ENCODE data around the gene IQCK.
"Not testable (repeated sequence)": the region's sequence is repeated elsewhere in the genome, so short reads cannot be mapped to it uniquely, and the experiment has no call there.

The IQCK gene

DNA sequence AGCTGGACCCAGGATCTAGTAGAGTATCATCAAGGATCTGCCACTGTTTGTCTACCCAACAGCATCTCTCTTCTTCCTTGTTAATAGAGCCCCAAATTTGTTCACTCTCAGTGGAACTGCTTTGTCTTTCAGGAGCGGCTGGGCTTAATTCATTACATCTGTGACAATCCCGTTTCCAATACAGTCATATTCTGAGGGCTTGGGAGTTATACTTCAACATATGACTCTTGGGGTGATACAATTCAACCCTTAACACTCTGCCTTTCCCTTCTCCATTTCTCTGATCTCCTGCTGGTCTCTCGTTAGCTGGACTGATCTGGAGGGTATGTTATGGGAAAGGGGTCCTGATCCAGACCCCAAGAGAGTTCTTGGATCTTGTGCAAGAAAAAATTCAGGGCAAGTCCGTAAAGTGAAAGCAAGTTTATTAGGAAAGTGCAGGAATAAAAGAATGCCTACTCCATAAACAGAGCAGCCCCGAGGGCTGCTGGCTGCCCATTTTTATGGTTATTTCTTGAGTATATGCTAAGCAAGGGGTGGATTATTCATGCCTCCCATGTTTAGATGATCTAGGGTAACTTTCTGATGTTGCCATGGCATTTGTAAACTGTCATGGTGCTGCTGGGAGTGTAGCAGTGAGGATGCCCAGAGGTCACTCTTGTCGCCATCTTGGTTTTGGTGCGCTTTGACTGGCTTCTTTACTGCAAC is 42.4 kb downstream of the IQCK start:
- no peak for DNase-seq

- no peak for DNase-seq
Observed at GRCh38 chr16:19765860-19766553, 47.9 kb downstream of the IQCK start.

- DNase-seq: no peak
Observed at GRCh38 chr16:19766554-19766884, 48.4 kb downstream of the IQCK start.

DNA sequence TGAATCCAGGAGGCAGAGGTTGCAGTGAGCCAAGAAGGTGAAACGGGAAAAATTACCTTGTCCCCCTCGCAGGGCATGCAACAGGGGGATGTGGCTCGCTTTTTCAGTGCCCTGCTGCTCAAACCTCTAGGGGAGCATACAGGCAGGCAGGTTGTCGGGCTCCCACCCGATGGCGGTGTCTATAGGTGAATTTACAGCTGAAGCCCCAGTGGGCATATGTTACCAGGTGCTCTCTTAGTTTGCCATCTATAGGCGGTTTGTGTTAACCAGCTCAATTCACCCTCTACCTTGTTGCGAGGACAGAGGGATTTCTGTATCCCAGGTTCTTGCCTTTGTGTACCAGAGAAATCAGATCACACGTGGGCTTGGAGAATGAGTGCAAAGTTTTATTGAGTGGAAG is 48.9 kb downstream of the IQCK start:
- no peak for DNase-seq

GRCh38 chr16:19767497-19767896 is 49.4 kb downstream of the IQCK start:
- no peak for DNase-seq

DNA sequence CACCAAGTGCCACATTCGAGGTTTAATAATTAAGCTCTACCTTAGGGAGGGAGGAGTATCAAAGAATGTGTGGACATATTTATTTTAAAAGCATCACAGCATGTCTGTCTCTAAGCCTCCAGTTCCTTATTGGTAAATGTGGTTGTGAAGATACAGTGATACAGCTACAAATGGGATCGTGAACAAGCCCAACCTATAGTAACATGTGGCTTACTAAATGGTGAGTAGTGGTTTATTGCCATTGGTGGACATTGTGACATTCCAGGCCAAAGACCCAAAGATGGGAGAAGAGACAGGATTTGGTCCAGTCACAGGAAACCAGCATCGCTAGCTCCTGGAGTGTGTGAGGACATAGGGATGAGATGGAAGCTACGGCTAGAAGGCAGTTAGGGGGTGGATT is 51.2 kb downstream of the IQCK start:
- DNase-seq: no peak

DNA sequence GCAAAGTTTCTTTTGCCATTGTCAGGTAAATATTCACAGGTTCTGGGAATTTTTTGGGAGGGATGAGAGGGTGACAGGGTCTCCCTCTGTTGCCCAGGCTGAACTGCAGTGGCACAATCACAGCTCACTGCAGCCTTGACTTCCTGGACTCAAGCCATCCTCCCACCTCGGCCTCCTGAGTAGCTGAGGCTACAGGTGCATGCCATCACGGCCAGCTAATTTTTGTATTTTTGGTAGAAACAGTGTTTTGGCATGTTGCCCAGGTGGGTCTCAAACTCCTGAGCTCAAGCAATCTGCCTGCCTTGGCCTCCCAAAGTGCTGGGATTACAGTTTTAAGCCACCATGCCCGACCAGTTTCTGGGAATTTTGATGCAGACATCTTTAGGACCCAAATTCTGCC is 53.0 kb downstream of the IQCK start:
- DNase-seq: no peak

- DNase-seq: no peak
Observed at GRCh38 chr16:19771796-19772195, 53.7 kb downstream of the IQCK start.

- no peak for DNase-seq
Observed at GRCh38 chr16:19774024-19774423, 56.0 kb downstream of the IQCK start.

GRCh38 chr16:19776147-19776546 is 58.1 kb downstream of the IQCK start:
- no peak for DNase-seq

DNA sequence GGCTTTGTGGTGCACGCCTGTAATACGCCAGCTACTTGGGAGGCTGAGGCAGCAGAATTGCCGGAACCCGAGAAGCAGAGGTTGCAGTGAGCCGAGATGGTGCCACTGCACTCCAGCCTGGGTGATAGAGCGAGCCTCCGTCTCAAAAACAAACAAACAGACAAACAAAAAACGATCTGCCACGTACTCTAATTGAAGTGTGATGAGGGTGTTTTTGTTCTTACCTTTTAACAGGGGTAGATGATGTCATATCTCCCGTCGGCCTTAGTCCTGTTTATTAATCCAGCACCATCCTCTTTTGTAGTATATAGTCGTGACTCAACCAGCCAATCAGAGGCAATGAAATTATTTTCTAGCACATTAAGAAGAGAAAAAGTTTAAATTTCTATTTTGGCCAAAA is 58.5 kb downstream of the IQCK start:
- DNase-seq: no peak

DNA sequence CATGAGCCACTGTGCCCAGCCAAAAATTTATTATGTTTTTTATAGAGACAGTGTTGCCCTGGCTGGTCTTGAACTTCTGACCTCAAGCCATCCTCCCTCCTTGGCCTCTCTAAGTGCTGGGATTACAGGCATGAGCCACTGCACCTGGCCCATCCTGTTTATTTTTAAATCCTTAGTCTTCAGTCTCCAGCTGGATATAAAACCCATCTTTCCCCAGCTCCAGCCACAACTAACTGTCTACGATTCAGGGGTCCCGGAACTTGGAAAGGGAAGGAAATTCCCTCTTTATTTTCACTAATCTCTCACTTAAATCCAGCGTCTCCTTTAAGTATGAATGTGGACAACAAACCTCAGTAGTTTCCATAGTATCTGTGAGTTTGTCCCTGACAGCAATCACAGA is 62.2 kb downstream of the IQCK start:
- no peak for DNase-seq

DNA sequence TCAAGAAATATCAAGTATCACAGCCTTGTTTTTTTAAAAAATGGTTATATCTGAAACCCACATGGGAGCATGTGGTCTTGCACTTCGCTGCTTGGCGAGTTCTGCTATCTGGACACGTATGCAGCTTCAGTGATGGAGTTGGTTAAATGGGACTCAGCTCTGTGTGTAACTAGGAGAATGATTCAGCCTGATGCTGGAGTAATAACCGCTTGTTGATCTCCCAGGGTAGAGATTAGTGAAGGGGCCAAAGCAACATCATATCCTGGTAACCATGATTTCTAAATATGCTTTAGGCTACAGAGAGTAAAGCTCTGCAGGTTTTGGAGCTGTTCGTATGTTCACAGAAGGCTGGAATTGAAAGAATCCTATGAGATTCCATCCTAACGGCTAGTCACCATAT is 63.2 kb downstream of the IQCK start:
- no peak for DNase-seq

GRCh38 chr16:19783363-19784182 is 65.5 kb downstream of the IQCK start:
- DNase-seq: no peak

- no peak for DNase-seq
Observed at GRCh38 chr16:19784183-19784736, 66.2 kb downstream of the IQCK start.

DNA sequence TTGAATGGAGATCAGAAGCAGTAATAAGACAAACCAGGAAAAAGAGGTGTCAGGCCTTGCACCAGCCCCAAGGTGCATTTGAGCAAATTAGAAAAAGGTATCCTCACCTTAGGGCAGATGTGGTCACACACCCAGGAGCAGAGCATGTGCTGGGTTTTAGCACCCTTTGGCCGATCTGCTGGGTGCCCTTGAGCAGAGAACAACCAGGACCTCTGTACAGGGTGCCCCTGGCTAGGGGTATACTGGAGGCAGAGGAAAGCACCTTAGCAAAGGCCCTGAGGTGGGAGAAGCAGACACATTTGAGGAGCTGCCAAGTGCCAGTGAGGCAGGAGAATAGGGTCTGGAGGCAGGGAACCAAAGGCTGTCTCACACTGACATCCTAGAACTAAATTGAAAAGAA is 67.0 kb downstream of the IQCK start:
- no peak for DNase-seq

DNA sequence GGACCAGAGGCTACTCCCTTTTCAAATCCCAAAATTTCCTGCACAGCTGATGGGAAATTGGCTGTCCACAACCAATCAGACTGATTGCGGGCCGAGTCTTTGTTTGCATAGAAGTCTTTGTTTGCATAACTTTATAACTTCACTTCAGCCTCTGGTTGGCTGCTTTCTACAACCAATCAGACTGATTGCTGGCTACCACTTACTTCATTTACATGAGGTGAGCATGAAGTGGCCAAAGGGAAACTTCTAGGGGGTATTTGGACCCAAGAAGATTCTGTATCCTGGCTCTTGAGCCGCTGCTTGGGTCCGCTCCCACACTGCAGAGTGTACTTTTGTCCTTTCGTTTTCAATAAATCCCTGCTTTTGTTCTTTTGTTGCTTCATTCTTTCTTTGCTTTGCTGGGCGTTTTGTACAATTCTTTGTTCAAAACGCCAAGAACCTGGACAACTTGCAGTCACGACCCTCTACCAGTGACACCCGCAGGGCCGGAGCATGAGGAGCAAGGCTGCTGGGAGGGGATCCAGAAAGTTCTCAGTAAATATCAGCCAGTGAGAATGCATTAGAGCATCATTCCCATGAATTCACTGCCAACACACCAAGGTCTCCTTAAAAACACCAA is 67.5 kb downstream of the IQCK start:
- DNase-seq: no peak

DNA sequence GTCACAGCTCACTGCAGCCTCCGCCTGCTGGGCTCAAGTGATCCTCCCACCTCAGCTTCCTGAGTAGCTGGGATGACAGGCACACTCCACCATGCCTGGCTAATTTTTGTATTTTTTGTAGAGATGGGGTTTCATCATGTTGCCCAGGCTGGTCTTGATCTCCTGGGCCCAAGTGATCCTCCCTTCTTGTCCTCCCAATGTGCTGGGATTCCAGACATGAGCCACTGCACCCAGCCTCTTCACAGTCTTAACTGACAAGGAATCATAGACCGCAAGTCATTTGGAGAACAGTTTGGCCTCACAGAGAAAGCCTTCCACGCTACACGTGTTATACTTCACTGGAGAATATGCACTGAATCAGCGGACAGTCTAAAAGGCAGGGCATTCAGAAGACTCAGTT is 83.3 kb downstream of the IQCK start:
- DNase-seq: not testable (repeated sequence)

- DNase-seq: not testable (repeated sequence)
Observed at GRCh38 chr16:19801824-19802223, 83.8 kb downstream of the IQCK start.

DNA sequence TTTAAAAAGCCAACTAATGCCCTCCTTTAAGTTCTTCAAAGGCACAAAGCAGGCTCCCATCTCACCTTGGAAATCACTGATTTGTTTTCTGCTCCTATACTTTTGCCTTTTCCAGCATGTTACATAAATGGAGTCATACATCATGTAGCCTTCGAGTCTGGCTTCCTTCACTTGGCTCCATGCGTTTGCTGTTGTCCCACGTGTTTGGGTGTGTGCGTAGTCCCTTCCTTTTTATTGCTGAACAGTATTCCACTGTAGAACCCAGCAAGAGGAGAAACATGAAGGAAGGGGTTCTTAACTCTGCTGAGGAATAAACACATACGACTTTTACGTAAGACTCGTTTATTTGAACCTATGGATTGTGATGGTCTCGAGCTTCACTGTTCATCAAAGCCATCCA is 84.5 kb downstream of the IQCK start:
- no peak for DNase-seq

DNA sequence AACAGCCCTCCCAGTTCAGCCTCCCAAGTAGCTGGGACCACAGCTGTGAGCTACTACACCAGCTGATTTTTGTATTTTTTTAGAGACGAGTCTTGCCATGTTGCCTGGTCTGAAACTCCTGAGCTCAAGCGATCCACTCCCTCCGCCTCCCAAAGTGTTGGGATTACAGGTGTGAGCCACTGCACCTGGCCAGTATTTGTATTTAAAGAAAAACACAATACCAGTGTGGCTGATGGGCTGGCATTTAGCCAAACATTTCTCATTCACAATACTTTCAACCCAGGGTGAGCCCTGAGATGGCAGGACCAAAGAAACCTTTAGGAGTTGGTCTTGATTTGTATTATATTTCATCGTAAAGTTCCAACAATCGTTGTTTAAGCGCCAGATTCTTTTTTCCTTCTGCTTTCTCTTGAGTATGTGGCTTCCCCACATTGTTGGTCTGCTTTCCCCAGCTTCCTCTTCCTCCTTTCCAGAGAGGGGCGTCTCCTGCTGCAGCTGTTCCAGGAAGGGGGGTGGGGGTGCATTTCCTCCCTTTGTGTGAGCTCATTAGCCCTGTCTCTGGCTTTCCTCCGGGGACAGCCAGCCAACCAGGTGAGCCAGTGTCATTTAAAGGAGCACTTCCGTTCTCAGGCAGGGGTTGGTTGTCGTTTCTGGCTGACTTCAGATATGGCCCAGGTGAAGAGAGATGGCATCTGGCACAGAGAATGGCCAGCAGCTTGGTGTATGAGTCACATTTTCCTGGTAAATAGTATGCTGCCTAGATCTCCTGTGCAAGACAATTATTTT is 86.7 kb downstream of the IQCK start:
- no peak for DNase-seq

DNA sequence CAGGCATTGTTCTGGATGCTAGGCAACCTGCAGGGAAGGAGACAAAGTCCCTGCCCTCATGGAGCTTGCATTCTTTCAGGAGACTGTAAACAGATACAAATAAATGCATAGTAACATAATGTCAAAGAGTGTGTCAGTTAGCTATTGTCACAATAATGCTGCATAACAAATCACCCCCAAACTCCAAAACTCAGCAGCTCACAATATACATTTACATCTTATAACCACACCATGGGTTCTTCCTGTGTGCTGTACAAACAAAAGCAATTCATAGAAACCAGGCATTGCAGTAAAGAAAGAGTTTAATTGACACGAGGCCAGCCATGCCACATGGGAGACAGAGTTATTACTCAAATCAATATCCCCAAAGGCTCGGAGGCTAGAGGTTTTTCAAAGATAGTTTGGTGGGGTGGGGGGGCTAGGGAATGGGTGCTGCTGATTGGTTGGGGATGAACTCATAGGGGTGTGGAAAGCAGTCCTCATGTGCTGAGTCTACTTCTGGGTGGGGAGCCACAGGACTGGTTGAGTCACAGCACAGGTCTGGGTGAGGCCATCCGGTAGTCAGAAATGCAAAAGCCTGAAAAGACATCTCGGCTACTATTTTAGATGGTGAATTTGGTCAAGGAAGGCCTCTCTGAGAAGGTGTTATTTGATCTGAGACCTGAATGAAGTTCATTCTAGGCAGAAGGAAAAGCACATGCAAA is 87.5 kb downstream of the IQCK start:
- DNase-seq: no peak

All from SIG-M5 (cell line).